ENCODE measurements around the gene COG3. TPM values are rescaled to one million over a fixed set of nuclear protein-coding genes. Genes with fewer than 3 reads are reported as not detected.
A peak's percentile ranks its signal among the peaks of the same experiment; 100 is the strongest.

The COG3 gene
- total RNA-seq, 4 donors from 2014 or later: 27.1 to 36.0 (median 31.0) TPM

GRCh38 chr13:45466359-45466758, 1.6 kb downstream of the COG3 start:
- DNase-seq (ENCODE audit: low spot score in 2 of 2): no peak
- H3K9me3 ChIP-seq: no peaks in the 10 kb centered on the region
- peak overlapping the region in 1 of 4 donors; percentile 98 for H3K4me3 ChIP-seq
- 67 to 77% methylated on average over 4 of the region's 4 CpGs for WGBS, 2 donors
- H3K27me3 ChIP-seq: no peaks in the 10 kb centered on the region
- H3K36me3 ChIP-seq: no peaks in the 10 kb centered on the region
- peaks cover 0 to 56% (median 16%) of the 10 kb centered on the region in 4 donors for H3K4me1 ChIP-seq
- no peak overlapping the region for H3K27ac ChIP-seq
- no peak for TF ChIP-seq POLR2A (IDR thresholded peaks at IDR 0.05)
- no peak for TF ChIP-seq CTCF (IDR thresholded peaks at IDR 0.05)
- TF ChIP-seq EP300 (IDR thresholded peaks at IDR 0.05): no peak

- no peak for TF ChIP-seq CTCF (IDR thresholded peaks at IDR 0.05)
- TF ChIP-seq EP300 (IDR thresholded peaks at IDR 0.05): no peak
- no peak for TF ChIP-seq POLR2A (IDR thresholded peaks at IDR 0.05)
- DNase-seq (ENCODE audit: low spot score in 2 of 2): no peak
Observed at GRCh38 chr13:45468635-45469034, 3.9 kb downstream of the COG3 start.

GRCh38 chr13:45472171-45472705, 7.5 kb downstream of the COG3 start:
- DNase-seq (ENCODE audit: low spot score in 2 of 2): no peak
- Histone ChIP-seq H3K4me1 (peaks cover 0 to 37% (median 2%) of the 10 kb centered on the region in 4 donors), H3K36me3 (peaks cover 0 to 6% (median 0%) of the 10 kb centered on the region in 3 donors), H3K9me3 (no peaks in the 10 kb centered on the region), H3K27me3 (no peaks in the 10 kb centered on the region), H3K4me3 (no peak overlapping the region), H3K27ac (no peak overlapping the region)
- TF ChIP-seq CTCF (IDR thresholded peaks at IDR 0.05): no peak
- no peak for TF ChIP-seq EP300 (IDR thresholded peaks at IDR 0.05)
- TF ChIP-seq POLR2A (IDR thresholded peaks at IDR 0.05): no peak

More at GRCh38 chr13:45468635-45469034, 3.9 kb downstream of the COG3 start:
- Histone ChIP-seq H3K27ac (no peak overlapping the region), H3K36me3 (peaks cover 0 to 6% (median 0%) of the 10 kb centered on the region in 3 donors), H3K27me3 (no peaks in the 10 kb centered on the region), H3K9me3 (no peaks in the 10 kb centered on the region), H3K4me1 (peaks cover 0 to 56% (median 16%) of the 10 kb centered on the region in 4 donors), H3K4me3 (no peak overlapping the region)
- 67 to 70% methylated on average over 1 of the region's 1 CpG for WGBS, 2 donors

GRCh38 chr13:45473627-45474026, 8.9 kb downstream of the COG3 start:
- H3K9me3 ChIP-seq: no peaks in the 10 kb centered on the region
- DNase-seq (ENCODE audit: low spot score in 2 of 2): no peak
- H3K4me3 ChIP-seq: no peak overlapping the region
- H3K27ac ChIP-seq: no peak overlapping the region
- WGBS, 2 donors: 77 to 82% methylated on average over 2 of the region's 2 CpGs
- TF ChIP-seq CTCF (IDR thresholded peaks at IDR 0.05) (no peak), POLR2A (IDR thresholded peaks at IDR 0.05) (no peak), EP300 (IDR thresholded peaks at IDR 0.05) (no peak)
- H3K36me3 ChIP-seq: peaks cover 0 to 20% (median 0%) of the 10 kb centered on the region in 3 donors
- no peaks in the 10 kb centered on the region for H3K27me3 ChIP-seq
- H3K4me1 ChIP-seq: peaks cover 0 to 23% (median 0%) of the 10 kb centered on the region in 4 donors

GRCh38 chr13:45474584-45475454, 10.1 kb downstream of the COG3 start:
- Histone ChIP-seq H3K4me1 (peaks cover 0 to 12% (median 0%) of the 10 kb centered on the region in 4 donors), H3K9me3 (no peaks in the 10 kb centered on the region), H3K4me3 (no peak overlapping the region), H3K27me3 (no peaks in the 10 kb centered on the region), H3K27ac (no peak overlapping the region), H3K36me3 (peaks cover 0 to 28% (median 2%) of the 10 kb centered on the region in 3 donors)
- no peak for TF ChIP-seq POLR2A (IDR thresholded peaks at IDR 0.05)
- no peak for TF ChIP-seq EP300 (IDR thresholded peaks at IDR 0.05)
- TF ChIP-seq CTCF (IDR thresholded peaks at IDR 0.05): no peak
- no peak for DNase-seq (ENCODE audit: low spot score in 2 of 2)
- 85 to 97% methylated on average over 3 of the region's 3 CpGs for WGBS, 2 donors
